IPS-11a (cell line): ENCODE data around the gene MTHFD2.
"Not testable (repeated sequence)": the region's sequence is repeated elsewhere in the genome, so short reads cannot be mapped to it uniquely, and the experiment has no call there.

Source experiments
- H3K4me3 ChIP-seq: one replicate; pipeline ENCODE4 v1.5.1; 2013; ENCODE audit warnings: low read depth, low read length, control low read depth

The MTHFD2 gene

GRCh38 chr2:74226648-74227213, 28.3 kb downstream of the MTHFD2 start:
- H3K4me3 ChIP-seq: no peak overlapping the region

- H3K4me3 ChIP-seq: no peak overlapping the region
Observed at GRCh38 chr2:74227646-74228045, 29.2 kb downstream of the MTHFD2 start.

- no peak overlapping the region for H3K4me3 ChIP-seq
Observed at GRCh38 chr2:74228772-74229171, 30.4 kb downstream of the MTHFD2 start.

GRCh38 chr2:74229865-74230264, 31.4 kb downstream of the MTHFD2 start:
- not testable (repeated sequence) for H3K4me3 ChIP-seq

- H3K4me3 ChIP-seq: no peak overlapping the region
Observed at GRCh38 chr2:74232426-74232825, 34.0 kb downstream of the MTHFD2 start.

GRCh38 chr2:74233648-74234047, 35.2 kb downstream of the MTHFD2 start:
- H3K4me3 ChIP-seq: no peak overlapping the region

- no peak overlapping the region for H3K4me3 ChIP-seq
Observed at GRCh38 chr2:74235041-74235440, 36.6 kb downstream of the MTHFD2 start.

- H3K4me3 ChIP-seq: no peak overlapping the region
Observed at GRCh38 chr2:74238879-74239278, 40.5 kb downstream of the MTHFD2 start.

GRCh38 chr2:74239346-74239745, 40.9 kb downstream of the MTHFD2 start:
- H3K4me3 ChIP-seq: no peak overlapping the region

GRCh38 chr2:74242354-74243071, 44.1 kb downstream of the MTHFD2 start:
- H3K4me3 ChIP-seq: no peak overlapping the region

GRCh38 chr2:74244286-74244685, 45.9 kb downstream of the MTHFD2 start:
- H3K4me3 ChIP-seq: no peak overlapping the region

GRCh38 chr2:74246496-74247195, 48.2 kb downstream of the MTHFD2 start:
- no peak overlapping the region for H3K4me3 ChIP-seq

- no peak overlapping the region for H3K4me3 ChIP-seq
Observed at GRCh38 chr2:74249406-74250122, 51.1 kb downstream of the MTHFD2 start.

GRCh38 chr2:74250189-74250631, 51.8 kb downstream of the MTHFD2 start:
- no peak overlapping the region for H3K4me3 ChIP-seq

GRCh38 chr2:74252036-74252435, 53.6 kb downstream of the MTHFD2 start:
- no peak overlapping the region for H3K4me3 ChIP-seq

GRCh38 chr2:74252862-74253261, 54.4 kb downstream of the MTHFD2 start:
- H3K4me3 ChIP-seq: no peak overlapping the region

GRCh38 chr2:74253306-74253970, 55.0 kb downstream of the MTHFD2 start:
- no peak overlapping the region for H3K4me3 ChIP-seq

- no peak overlapping the region for H3K4me3 ChIP-seq
Observed at GRCh38 chr2:74253971-74254310, 55.5 kb downstream of the MTHFD2 start.

- H3K4me3 ChIP-seq: no peak overlapping the region
Observed at GRCh38 chr2:74255660-74256213, 57.3 kb downstream of the MTHFD2 start.

- H3K4me3 ChIP-seq: no peak overlapping the region
Observed at GRCh38 chr2:74259191-74259590, 60.8 kb downstream of the MTHFD2 start.

GRCh38 chr2:74259733-74260132, 61.3 kb downstream of the MTHFD2 start:
- H3K4me3 ChIP-seq: no peak overlapping the region
